Measurements from ENCODE around the gene NPEPL1. TPM values are rescaled to one million over a fixed set of nuclear protein-coding genes. Genes with fewer than 3 reads are reported as not detected.

NPEPL1 gene
- total and polyA plus RNA-seq, 2 of the 8 experiments (the other 6 are each of a cell fraction or from before 2014, with no cell fraction given): 12.4 to 26.8 TPM

DNA sequence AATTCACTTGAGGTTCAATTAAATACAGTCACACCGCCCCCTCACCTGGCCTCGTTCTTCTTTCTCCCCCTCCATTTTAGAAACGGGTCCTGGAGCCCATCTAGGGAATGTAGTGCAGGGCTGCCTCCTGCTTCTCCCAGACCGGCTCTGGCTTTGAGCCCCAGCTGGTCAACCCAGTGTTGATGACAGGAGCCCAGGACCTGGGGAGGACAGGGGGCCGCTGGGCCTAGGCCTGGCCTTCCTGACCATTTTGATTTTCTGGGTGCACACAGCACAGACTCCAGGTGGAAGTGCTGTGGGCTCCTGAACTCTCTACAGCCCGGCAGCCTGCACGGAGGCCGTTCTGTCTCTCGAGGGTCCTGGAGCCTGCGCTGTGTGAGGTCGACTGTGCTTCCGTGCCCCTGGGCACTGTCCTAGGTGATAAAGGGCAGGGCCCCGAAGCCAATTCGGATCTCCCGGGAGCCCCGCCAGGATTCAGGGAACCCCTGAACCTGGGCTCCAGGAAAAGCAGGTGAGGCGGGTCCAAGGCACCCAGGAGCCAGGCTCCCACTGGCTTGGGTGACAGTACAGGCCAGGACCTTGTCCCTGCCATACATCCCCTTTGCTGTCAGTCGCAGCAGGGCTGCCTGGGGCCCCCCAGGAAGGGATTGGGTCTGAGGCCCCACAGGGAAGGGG, 23.3 kb downstream of the NPEPL1 start:
- 89% methylated on average over 14 of the region's 18 CpGs; no CpG with 5 or more reads in 1 of the 2 experiments for WGBS, 2 experiments (ENCODE audit: extremely low coverage in 1 of 2, insufficient coverage in 1 of 2, insufficient read length in 1 of 2, insufficient replicate concordance in 2 of 2, low coverage in 1 of 2, low lambda C conversion rate in 2 of 2, missing lambda C conversion rate in 1 of 2)
- Histone ChIP-seq H4K91ac (replicated peaks; ENCODE audit: insufficient read length, low read length) (no peak overlapping the region), H3K56ac (replicated peaks; ENCODE audit: insufficient read length, low read depth, low read length) (no peak overlapping the region), H2BK20ac (ENCODE audit: low read length) (no peak overlapping the region), H3K79me2 (ENCODE audit: control insufficient read depth in 1 of 2, insufficient read depth in 2 of 2, low read length in 2 of 2) (no peaks in the 10 kb centered on the region), H2BK15ac (ENCODE audit: low read length) (no peak overlapping the region), H3K9me3 (ENCODE audit: insufficient read depth in 2 of 2, low read depth in 1 of 2, low read length in 1 of 2) (no peaks in the 10 kb centered on the region), H3K18ac (ENCODE audit: extremely low read depth, low read length) (no peak overlapping the region), H3K9ac (replicated peaks in 1 of 4; ENCODE audit: extremely low read depth in 1 of 4, low read depth in 3 of 4, low read length in 3 of 4) (no peak overlapping the region), H3K23me2 (ENCODE audit: low read depth, low read length) (no peaks in the 10 kb centered on the region), H3K4me1 (replicated peaks in 1 of 4; ENCODE audit: control insufficient read depth in 3 of 4, insufficient read depth in 4 of 4, low read length in 3 of 4) (peaks cover 0 to 4% (median 0%) of the 10 kb centered on the region in 4 experiments; a peak in 2 of 7 replicates), H4K20me1 (replicated peaks in 1 of 2; ENCODE audit: control insufficient read depth in 1 of 2, insufficient read depth in 2 of 2, low read length in 2 of 2) (no peaks in the 10 kb centered on the region), H4K5ac (ENCODE audit: insufficient read length, low read depth, low read length) (no peak overlapping the region), H3K36me3 (ENCODE audit: control insufficient read depth in 2 of 4, insufficient read depth in 4 of 4, low read length in 3 of 4) (no peaks in the 10 kb centered on the region), H2AK5ac (ENCODE audit: low read depth, low read length) (no peak overlapping the region), H3K23ac (ENCODE audit: insufficient read length) (no peak overlapping the region), H3K27me3 (replicated peaks in 1 of 4; ENCODE audit: control insufficient read depth in 3 of 4, extremely low read depth in 1 of 4, insufficient read depth in 3 of 4, low read length in 3 of 4) (no peaks in the 10 kb centered on the region), H3K4me2 (ENCODE audit: insufficient read depth in 1 of 2, low read depth in 2 of 2, low read length in 2 of 2) (no peak overlapping the region), H2BK12ac (ENCODE audit: low read depth, low read length) (no peak overlapping the region), H3K14ac (ENCODE audit: insufficient read length) (no peak overlapping the region), H3K79me1 (ENCODE audit: low read depth, low read length) (no peaks in the 10 kb centered on the region), H3K4me3 (ENCODE audit: extremely low read depth in 1 of 4, insufficient read depth in 2 of 4, low read depth in 3 of 4, low read length in 4 of 4) (no peak overlapping the region), H2BK120ac (replicated peaks; ENCODE audit: low read depth, low read length) (no peak overlapping the region), H3K4ac (replicated peaks; ENCODE audit: insufficient read length, low read depth, low read length) (no peak overlapping the region), H3K27ac (ENCODE audit: low read depth, low read length) (no peak overlapping the region), H2BK5ac (ENCODE audit: low read depth, low read length) (peak overlapping the region; percentile 66; the same call in 1 of the 2 replicates), H2AFZ (ENCODE audit: low read length) (no peak overlapping the region), H4K8ac (ENCODE audit: extremely low read depth, insufficient read depth, low read length) (no peak overlapping the region)
- POLR2A ChIA-PET (ENCODE audit: partially characterized antibody): interaction anchor here (1.0 to 10.9 kb wide), 5 partner anchors 15 to 94 kb away, joined by 3 to 188 read pairs (median 4); no protein-coding TSS in a partner anchor
- TF ChIP-seq YY1 (IDR thresholded peaks at IDR 0.05; ENCODE audit: low read depth, low read length): no peak
- no peak for TF ChIP-seq TAF7 (optimal IDR thresholded peaks at IDR 0.05; ENCODE audit: borderline replicate concordance, low read depth, low read length)
- CTCF ChIA-PET (ENCODE audit: partially characterized antibody): interaction anchor here (0.9 to 1.7 kb wide), 4 partner anchors 12 to 136 kb away, joined by 3 to 4 read pairs (median 3); partner anchors contain the start of gene GNAS
- DNase-seq (ENCODE audit: low read depth in 1 of 2, low spot score in 2 of 2) (peak in 1 of 2 experiments; percentile 47), FAIRE-seq (no peak)

All from H1 (cell line).